ENCODE results near the gene TSPAN12. TPM values are rescaled to one million over a fixed set of nuclear protein-coding genes. Genes with fewer than 3 reads are reported as not detected.

TSPAN12 gene
- total RNA-seq, 1 experiment from 2014 or later = 7.4 TPM

DNA sequence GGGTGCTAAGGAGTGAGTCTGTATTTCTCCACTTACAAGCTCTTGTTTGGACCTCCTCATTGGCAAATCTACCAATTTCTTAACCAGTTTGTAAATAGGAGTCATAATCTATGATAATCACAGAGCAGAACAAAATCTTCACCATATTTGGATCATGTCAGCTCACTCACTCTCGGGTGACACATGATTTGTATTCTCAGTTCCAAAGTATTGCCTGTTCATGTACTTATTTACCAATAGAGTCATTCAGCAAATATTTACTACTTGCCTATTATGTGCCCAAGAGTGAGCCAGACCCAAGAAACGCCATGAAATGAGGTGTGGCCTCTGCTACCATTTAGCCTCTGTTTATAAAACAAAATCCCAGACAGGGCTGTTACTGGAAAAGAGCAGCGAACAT lies 114.8 kb downstream of the TSPAN12 start (continued):
- TF ChIP-seq, protein P1, sequence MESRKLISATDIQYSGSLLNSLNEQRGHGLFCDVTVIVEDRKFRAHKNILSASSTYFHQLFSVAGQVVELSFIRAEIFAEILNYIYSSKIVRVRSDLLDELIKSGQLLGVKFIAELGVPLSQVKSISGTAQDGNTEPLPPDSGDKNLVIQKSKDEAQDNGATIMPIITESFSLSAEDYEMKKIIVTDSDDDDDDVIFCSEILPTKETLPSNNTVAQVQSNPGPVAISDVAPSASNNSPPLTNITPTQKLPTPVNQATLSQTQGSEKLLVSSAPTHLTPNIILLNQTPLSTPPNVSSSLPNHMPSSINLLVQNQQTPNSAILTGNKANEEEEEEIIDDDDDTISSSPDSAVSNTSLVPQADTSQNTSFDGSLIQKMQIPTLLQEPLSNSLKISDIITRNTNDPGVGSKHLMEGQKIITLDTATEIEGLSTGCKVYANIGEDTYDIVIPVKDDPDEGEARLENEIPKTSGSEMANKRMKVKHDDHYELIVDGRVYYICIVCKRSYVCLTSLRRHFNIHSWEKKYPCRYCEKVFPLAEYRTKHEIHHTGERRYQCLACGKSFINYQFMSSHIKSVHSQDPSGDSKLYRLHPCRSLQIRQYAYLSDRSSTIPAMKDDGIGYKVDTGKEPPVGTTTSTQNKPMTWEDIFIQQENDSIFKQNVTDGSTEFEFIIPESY (IDR thresholded peaks at IDR 0.05; ENCODE audit: extremely low read depth, insufficient replicate concordance, low read length) = no peak

DNA sequence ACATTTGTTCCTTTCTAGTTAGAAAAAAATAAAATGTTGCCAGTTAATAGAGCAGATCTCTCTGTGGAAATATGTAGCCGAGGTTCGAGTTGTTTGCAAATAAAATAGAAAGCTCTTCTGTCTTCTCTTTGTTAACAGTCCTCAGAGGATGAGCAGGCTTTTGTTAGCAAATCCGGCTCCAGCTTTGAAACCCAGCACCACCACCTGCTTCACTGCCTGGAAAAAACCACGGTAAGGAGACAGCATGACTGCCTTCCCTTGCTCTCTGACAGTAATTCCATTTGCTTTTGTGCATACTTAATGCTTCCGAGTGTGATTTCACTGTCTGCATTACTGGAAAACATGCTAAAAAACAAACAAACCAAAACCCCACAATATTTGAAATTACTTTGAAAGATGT lies 115.6 kb downstream of the TSPAN12 start:
- RAD21 ChIA-PET (ENCODE audit: low non-redundant PET in 1 of 2, low total read pairs in 2 of 2, uncharacterized antibody in 2 of 2, unreplicated experiment in 2 of 2) = no interaction called here
- POLR2A ChIA-PET = no interaction called here
- no peaks in the 10 kb centered on the region for H3K9me2 ChIP-seq (ENCODE audit: insufficient read depth)
- no peaks in the 10 kb centered on the region for H3K36me3 ChIP-seq (ENCODE audit: control insufficient read depth in 1 of 2, insufficient read depth in 2 of 2, low read length in 2 of 2)
- no peak overlapping the region for H3K4me3 ChIP-seq (replicated peaks in 1 of 2; ENCODE audit: low read depth in 1 of 2, low read length in 2 of 2)
- H3K9ac ChIP-seq (ENCODE audit: low read length) = no peak overlapping the region
- H3K9me3 ChIP-seq (ENCODE audit: control insufficient read depth in 1 of 2, insufficient read depth in 1 of 2, low read depth in 1 of 2, low read length in 2 of 2) = no peaks in the 10 kb centered on the region
- H3K4me2 ChIP-seq (ENCODE audit: low read length) = no peak overlapping the region
- H3K27ac ChIP-seq (ENCODE audit: low read depth, low read length) = no peak overlapping the region
- BruUV-seq (replicated peaks) = no TSS peak
- no peak for ATAC-seq
- H2AFZ ChIP-seq (ENCODE audit: low read depth, low read length, poor library complexity, severe bottlenecking) = no peak overlapping the region
- no peaks in the 10 kb centered on the region for H3K4me1 ChIP-seq (ENCODE audit: control insufficient read depth in 1 of 2, insufficient read depth in 2 of 2, low read length in 2 of 2)
- no peak for DNase-seq (ENCODE audit: low read depth, low spot score)
- intact Hi-C loops (cut with micrococcal nuclease) = no loop called here
- no peaks in the 10 kb centered on the region for H3K79me2 ChIP-seq (ENCODE audit: insufficient read depth, low read length)
- CTCF ChIA-PET = interaction anchor here (0.8 kb wide), 1 partner anchor 16 kb away, joined by 3 read pairs; no protein-coding TSS in a partner anchor
- H4K20me1 ChIP-seq (ENCODE audit: insufficient read depth) = no peaks in the 10 kb centered on the region
- TF ChIP-seq YY1 (IDR thresholded peaks at IDR 0.05; ENCODE audit: extremely low read depth, insufficient replicate concordance, low read depth, low read length) = no peak
- TF ChIP-seq, protein P2, sequence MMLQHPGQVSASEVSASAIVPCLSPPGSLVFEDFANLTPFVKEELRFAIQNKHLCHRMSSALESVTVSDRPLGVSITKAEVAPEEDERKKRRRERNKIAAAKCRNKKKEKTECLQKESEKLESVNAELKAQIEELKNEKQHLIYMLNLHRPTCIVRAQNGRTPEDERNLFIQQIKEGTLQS (IDR thresholded peaks at IDR 0.05) = no peak
- TF ChIP-seq CEBPB (IDR thresholded peaks at IDR 0.05; ENCODE audit: low read depth) = no peak
- no peak for TF ChIP-seq SP1 (IDR thresholded peaks at IDR 0.05; ENCODE audit: low read depth)
- TF ChIP-seq, protein P3, sequence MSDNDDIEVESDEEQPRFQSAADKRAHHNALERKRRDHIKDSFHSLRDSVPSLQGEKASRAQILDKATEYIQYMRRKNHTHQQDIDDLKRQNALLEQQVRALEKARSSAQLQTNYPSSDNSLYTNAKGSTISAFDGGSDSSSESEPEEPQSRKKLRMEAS (IDR thresholded peaks at IDR 0.05) = no peak
- no peak for TF ChIP-seq TCF7L2 (IDR thresholded peaks at IDR 0.05; ENCODE audit: borderline replicate concordance, extremely low read depth, insufficient read depth, insufficient read length)
- no peak for TF ChIP-seq ELF1 (IDR thresholded peaks at IDR 0.05; ENCODE audit: borderline replicate concordance, low read depth)
- TF ChIP-seq, protein P4, sequence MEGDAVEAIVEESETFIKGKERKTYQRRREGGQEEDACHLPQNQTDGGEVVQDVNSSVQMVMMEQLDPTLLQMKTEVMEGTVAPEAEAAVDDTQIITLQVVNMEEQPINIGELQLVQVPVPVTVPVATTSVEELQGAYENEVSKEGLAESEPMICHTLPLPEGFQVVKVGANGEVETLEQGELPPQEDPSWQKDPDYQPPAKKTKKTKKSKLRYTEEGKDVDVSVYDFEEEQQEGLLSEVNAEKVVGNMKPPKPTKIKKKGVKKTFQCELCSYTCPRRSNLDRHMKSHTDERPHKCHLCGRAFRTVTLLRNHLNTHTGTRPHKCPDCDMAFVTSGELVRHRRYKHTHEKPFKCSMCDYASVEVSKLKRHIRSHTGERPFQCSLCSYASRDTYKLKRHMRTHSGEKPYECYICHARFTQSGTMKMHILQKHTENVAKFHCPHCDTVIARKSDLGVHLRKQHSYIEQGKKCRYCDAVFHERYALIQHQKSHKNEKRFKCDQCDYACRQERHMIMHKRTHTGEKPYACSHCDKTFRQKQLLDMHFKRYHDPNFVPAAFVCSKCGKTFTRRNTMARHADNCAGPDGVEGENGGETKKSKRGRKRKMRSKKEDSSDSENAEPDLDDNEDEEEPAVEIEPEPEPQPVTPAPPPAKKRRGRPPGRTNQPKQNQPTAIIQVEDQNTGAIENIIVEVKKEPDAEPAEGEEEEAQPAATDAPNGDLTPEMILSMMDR (IDR thresholded peaks at IDR 0.05 in 2 of 3, conservative IDR thresholded peaks at IDR 0.05 in 1 of 3; ENCODE audit: borderline replicate concordance in 1 of 3, insufficient read depth in 1 of 3, low read depth in 2 of 3, low read length in 2 of 3) = no peak
- TF ChIP-seq, protein P5, sequence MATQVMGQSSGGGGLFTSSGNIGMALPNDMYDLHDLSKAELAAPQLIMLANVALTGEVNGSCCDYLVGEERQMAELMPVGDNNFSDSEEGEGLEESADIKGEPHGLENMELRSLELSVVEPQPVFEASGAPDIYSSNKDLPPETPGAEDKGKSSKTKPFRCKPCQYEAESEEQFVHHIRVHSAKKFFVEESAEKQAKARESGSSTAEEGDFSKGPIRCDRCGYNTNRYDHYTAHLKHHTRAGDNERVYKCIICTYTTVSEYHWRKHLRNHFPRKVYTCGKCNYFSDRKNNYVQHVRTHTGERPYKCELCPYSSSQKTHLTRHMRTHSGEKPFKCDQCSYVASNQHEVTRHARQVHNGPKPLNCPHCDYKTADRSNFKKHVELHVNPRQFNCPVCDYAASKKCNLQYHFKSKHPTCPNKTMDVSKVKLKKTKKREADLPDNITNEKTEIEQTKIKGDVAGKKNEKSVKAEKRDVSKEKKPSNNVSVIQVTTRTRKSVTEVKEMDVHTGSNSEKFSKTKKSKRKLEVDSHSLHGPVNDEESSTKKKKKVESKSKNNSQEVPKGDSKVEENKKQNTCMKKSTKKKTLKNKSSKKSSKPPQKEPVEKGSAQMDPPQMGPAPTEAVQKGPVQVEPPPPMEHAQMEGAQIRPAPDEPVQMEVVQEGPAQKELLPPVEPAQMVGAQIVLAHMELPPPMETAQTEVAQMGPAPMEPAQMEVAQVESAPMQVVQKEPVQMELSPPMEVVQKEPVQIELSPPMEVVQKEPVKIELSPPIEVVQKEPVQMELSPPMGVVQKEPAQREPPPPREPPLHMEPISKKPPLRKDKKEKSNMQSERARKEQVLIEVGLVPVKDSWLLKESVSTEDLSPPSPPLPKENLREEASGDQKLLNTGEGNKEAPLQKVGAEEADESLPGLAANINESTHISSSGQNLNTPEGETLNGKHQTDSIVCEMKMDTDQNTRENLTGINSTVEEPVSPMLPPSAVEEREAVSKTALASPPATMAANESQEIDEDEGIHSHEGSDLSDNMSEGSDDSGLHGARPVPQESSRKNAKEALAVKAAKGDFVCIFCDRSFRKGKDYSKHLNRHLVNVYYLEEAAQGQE (IDR thresholded peaks at IDR 0.05; ENCODE audit: low read depth) = no peak
- no peak for TF ChIP-seq EZH2phosphoT487 (IDR thresholded peaks at IDR 0.05; ENCODE audit: borderline replicate concordance)
- TF ChIP-seq SIN3A (IDR thresholded peaks at IDR 0.05; ENCODE audit: low read depth) = no peak
- no peak for TF ChIP-seq JUND (IDR thresholded peaks at IDR 0.05)
- TF ChIP-seq ZFX (IDR thresholded peaks at IDR 0.05) = no peak
- H3K27me3 ChIP-seq (ENCODE audit: insufficient read depth, low read length) = no peaks in the 10 kb centered on the region
